ENCODE results near the gene TAF12.
"Not testable (repeated sequence)": the region's sequence is repeated elsewhere in the genome, so short reads cannot be mapped to it uniquely, and the experiment has no call there.

TAF12 gene

DNA sequence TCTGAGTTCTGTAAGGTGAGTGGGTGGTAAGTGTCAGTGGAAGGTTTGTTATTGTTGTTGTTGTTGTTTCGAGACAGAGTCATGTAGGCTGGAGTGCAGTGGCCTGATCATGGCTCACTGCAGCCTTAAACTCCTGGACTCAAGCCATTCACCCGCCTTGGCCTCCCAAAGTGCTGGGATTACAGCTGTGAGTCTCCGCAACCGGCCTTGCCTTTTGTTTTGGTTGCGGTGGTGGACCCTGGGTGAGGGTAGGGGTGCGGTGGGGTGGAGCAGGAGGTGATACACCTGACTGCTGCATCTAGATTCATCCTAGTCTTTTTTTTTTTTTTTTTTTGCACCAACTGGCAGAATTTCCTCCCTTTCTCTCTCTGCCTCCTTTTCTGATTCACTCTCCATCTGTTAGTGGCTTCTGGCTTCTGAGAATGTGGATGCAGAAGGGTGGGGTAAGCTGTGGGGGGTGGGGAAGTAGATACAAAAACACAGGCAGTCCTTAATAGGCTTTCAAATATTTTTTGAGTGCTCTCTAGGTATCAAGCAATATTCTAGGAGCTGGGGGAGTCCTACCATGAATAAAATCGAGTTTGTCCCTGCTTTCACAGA is 21.1 kb upstream of the TAF12 start:
- Histone ChIP-seq H3K4me2 (ENCODE audit: low read length) (no peak overlapping the region), H3K79me2 (ENCODE audit: insufficient read depth, low read length) (no peaks in the 10 kb centered on the region), H4K20me1 (ENCODE audit: insufficient read depth, low read length) (no peaks in the 10 kb centered on the region), H3K27ac (ENCODE audit: low read depth, low read length, poor library complexity, severe bottlenecking) (no peak overlapping the region), H2AFZ (ENCODE audit: low read length) (no peak overlapping the region), H3K4me3 (ENCODE audit: low read depth, low read length, poor library complexity, severe bottlenecking) (no peak overlapping the region), H3K4me1 (ENCODE audit: insufficient read depth, low read length, severe bottlenecking) (peaks cover 11% of the 10 kb centered on the region), H3F3A (ENCODE audit: insufficient read depth, low read length) (no peaks in the 10 kb centered on the region), H3K9ac (ENCODE audit: low read length) (no peak overlapping the region), H3K9me2 (ENCODE audit: low read depth, low read length) (no peaks in the 10 kb centered on the region), H3K9me3 (ENCODE audit: low read length) (no peaks in the 10 kb centered on the region), H3K36me3 (ENCODE audit: insufficient read depth, low read length) (no peaks in the 10 kb centered on the region), H3K27me3 (ENCODE audit: insufficient read depth, low read length) (no peaks in the 10 kb centered on the region)
- TF ChIP-seq, protein P1, sequence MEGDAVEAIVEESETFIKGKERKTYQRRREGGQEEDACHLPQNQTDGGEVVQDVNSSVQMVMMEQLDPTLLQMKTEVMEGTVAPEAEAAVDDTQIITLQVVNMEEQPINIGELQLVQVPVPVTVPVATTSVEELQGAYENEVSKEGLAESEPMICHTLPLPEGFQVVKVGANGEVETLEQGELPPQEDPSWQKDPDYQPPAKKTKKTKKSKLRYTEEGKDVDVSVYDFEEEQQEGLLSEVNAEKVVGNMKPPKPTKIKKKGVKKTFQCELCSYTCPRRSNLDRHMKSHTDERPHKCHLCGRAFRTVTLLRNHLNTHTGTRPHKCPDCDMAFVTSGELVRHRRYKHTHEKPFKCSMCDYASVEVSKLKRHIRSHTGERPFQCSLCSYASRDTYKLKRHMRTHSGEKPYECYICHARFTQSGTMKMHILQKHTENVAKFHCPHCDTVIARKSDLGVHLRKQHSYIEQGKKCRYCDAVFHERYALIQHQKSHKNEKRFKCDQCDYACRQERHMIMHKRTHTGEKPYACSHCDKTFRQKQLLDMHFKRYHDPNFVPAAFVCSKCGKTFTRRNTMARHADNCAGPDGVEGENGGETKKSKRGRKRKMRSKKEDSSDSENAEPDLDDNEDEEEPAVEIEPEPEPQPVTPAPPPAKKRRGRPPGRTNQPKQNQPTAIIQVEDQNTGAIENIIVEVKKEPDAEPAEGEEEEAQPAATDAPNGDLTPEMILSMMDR (IDR thresholded peaks at IDR 0.05; ENCODE audit: low read length) = no peak
- TF ChIP-seq EZH2 (IDR thresholded peaks at IDR 0.05; ENCODE audit: borderline replicate concordance, low read length) = no peak

DNA sequence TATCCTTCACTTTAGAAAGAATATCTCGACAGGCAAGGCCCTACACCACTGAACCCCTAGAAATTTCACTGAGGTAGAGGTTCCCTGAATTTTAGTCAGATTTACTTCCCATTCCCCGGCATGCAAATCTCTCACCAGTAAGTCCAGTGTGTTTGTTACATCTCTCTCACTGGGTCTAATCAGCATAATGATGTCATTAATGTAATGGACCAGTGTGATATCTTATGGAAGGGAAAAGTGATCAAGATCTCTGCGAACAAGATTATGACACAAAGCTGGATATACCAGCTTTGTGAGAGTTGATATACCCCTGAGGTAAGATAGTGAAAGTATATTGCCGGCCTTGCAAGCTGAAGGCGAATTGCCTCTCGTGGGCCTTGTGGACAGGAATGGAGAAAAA is 13.5 kb upstream of the TAF12 start:
- no peak overlapping the region for H3K9ac ChIP-seq (ENCODE audit: low read length)
- H3K4me1 ChIP-seq (ENCODE audit: insufficient read depth, low read length, severe bottlenecking) = no peaks in the 10 kb centered on the region
- H3K4me3 ChIP-seq (ENCODE audit: low read depth, low read length, poor library complexity, severe bottlenecking) = no peak overlapping the region
- no peaks in the 10 kb centered on the region for H3K27me3 ChIP-seq (ENCODE audit: insufficient read depth, low read length)
- H4K20me1 ChIP-seq (ENCODE audit: insufficient read depth, low read length) = no peaks in the 10 kb centered on the region
- no peak overlapping the region for H2AFZ ChIP-seq (ENCODE audit: low read length)
- no peaks in the 10 kb centered on the region for H3K36me3 ChIP-seq (ENCODE audit: insufficient read depth, low read length)
- H3K9me2 ChIP-seq (ENCODE audit: low read depth, low read length) = no peaks in the 10 kb centered on the region
- H3K4me2 ChIP-seq (ENCODE audit: low read length) = no peak overlapping the region
- H3K9me3 ChIP-seq (ENCODE audit: low read length) = no peaks in the 10 kb centered on the region
- no peaks in the 10 kb centered on the region for H3F3A ChIP-seq (ENCODE audit: insufficient read depth, low read length)
- H3K79me2 ChIP-seq (ENCODE audit: insufficient read depth, low read length) = no peaks in the 10 kb centered on the region
- TF ChIP-seq, protein P1 (IDR thresholded peaks at IDR 0.05; ENCODE audit: low read length) = no peak
- no peak for TF ChIP-seq EZH2 (IDR thresholded peaks at IDR 0.05; ENCODE audit: borderline replicate concordance, low read length)
- H3K27ac ChIP-seq (ENCODE audit: low read depth, low read length, poor library complexity, severe bottlenecking) = no peak overlapping the region

DNA sequence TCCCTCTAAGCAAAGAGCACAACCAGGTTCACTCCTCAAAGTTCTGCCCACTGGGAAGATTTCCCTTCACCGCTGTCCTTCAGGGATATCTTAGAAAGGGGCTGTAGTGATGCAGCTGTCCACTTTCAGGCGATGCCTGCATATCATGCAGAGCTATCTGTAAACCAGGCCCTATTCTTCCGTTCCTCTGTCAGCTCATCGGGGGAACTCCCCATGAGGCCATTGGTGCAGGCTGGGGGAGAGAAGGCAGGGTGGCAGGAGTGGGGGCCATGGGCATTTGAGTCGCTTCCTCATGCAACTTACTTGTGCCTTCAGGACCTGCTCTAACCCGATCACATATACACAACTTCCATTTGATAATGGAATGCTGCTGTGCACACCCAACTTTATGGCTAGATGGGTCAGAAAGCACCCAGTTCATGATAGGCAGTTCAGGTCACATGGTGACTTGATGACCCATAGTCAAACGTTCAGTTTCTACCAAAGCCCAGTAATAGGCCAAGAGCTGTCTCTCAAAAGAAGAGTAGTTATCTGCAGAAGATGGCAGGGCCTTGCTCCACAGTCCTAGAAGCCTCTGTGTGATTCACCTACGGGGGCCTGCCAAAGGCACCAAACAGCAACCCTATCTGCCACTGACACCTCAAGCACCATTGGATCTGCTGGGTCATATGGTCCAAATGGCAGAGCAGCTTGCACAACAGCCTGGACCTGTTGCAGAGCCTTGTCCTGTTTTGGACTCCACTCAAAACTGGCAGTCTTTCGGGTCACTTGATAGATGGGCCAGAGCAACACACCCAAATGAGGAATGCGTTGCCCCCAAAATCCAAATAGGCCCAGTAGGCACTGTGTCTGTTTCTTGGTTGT is 12.8 kb upstream of the TAF12 start:
- H3K79me2 ChIP-seq (ENCODE audit: insufficient read depth, low read length); H3K9me2 ChIP-seq (ENCODE audit: low read depth, low read length); H3K27ac ChIP-seq (ENCODE audit: low read depth, low read length, poor library complexity, severe bottlenecking); H2AFZ ChIP-seq (ENCODE audit: low read length); H3K9ac ChIP-seq (ENCODE audit: low read length); H3K4me3 ChIP-seq (ENCODE audit: low read depth, low read length, poor library complexity, severe bottlenecking); H3K36me3 ChIP-seq (ENCODE audit: insufficient read depth, low read length); H3K4me1 ChIP-seq (ENCODE audit: insufficient read depth, low read length, severe bottlenecking); H3F3A ChIP-seq (ENCODE audit: insufficient read depth, low read length); H3K9me3 ChIP-seq (ENCODE audit: low read length); H3K4me2 ChIP-seq (ENCODE audit: low read length); H4K20me1 ChIP-seq (ENCODE audit: insufficient read depth, low read length); H3K27me3 ChIP-seq (ENCODE audit: insufficient read depth, low read length): not testable (repeated sequence)
